Uterus (tissue), 4 donors: ENCODE results near the gene PPP2R2B. TPM values are rescaled to one million over a fixed set of nuclear protein-coding genes. Genes with fewer than 3 reads are reported as not detected.

Experiments used
- DNase-seq, 2 donors: peaks; one replicate each; pipeline ENCODE4 v3.0.0-alpha.2; 2019 to 2020
- H3K27ac ChIP-seq, 2 donors: fragments of 200-600 bp; sonication (generic); 1 replicate in 1 of 2; 2 replicates in 1 of 2; pipeline ENCODE4 v1.5.1; 2016 to 2018
- H3K27me3 ChIP-seq, 2 donors: fragments of 200-600 bp; sonication (generic); one replicate each; pipeline ENCODE4 v1.5.1; 2018 to 2019; ENCODE audit warnings: control low read depth in 1 of 2
- H3K36me3 ChIP-seq, 2 donors: fragments of 200-600 bp; sonication (generic); one replicate each; pipeline ENCODE4 v1.5.1; 2019; ENCODE audit warnings: control low read depth in 1 of 2
- H3K4me1 ChIP-seq, 2 donors: fragments of 200-600 bp; sonication (generic); one replicate each; pipeline ENCODE4 v1.5.1; 2018 to 2019; ENCODE audit warnings: control low read depth in 1 of 2
- H3K4me3 ChIP-seq, 2 donors: fragments of 200-600 bp; sonication (generic); 1 replicate in 1 of 2; 2 replicates in 1 of 2; pipeline ENCODE4 v1.5.1; 2018 to 2019; ENCODE audit warnings: mild to moderate bottlenecking in 1 of 2
- H3K9me3 ChIP-seq, 2 donors: fragments of 200-600 bp; sonication (generic); one replicate each; pipeline ENCODE4 v1.5.1; 2019; ENCODE audit warnings: control low read depth in 1 of 2
- POLR2A ChIP-seq, 2 donors: fragments of 450-650 bp; IDR thresholded peaks; one replicate each; pipeline ENCODE4 v1.6.1; 2016; ENCODE audit warnings: antibody characterized with exemption in 2 of 2, mild to moderate bottlenecking in 1 of 2, moderate library complexity in 1 of 2
- intact Hi-C: fragments of 100-400 bp; cut with DNase I; formaldehyde crosslinking; loops from one replicate; pipeline ENCODE4 v1.15.1; 2023; ENCODE audit warnings: low total_unique reads
- total RNA-seq, 4 donors: library from RNA; depleted of rRNA in 3 of 4; stranded (reverse); fragments of >200 nt in 3 of 4; gene quantifications; one replicate each; pipeline versions ENCODE4 v1.1.0 to v1.2.4, GENCODE V29; 2014 to 2023
- TF ChIP-seq, protein P1 (sequence below), 4 experiments: fragments of 200-600 bp in 2 of 4; fragments of 450-650 bp in 2 of 4; sonication (generic) in 2 of 4; IDR thresholded peaks; one replicate each; pipeline ENCODE4 v1.5.1; 2016 to 2019; ENCODE audit warnings: antibody characterized with exemption in 4 of 4, mild to moderate bottlenecking in 2 of 4, moderate library complexity in 1 of 4
- donor health status: DM: yes; HTN: yes; CAD: no.

Gene PPP2R2B
- total RNA-seq, 4 donors from 2014 or later = 0.26 to 14.8 (median 2.0) TPM; not detected in 1

DNA sequence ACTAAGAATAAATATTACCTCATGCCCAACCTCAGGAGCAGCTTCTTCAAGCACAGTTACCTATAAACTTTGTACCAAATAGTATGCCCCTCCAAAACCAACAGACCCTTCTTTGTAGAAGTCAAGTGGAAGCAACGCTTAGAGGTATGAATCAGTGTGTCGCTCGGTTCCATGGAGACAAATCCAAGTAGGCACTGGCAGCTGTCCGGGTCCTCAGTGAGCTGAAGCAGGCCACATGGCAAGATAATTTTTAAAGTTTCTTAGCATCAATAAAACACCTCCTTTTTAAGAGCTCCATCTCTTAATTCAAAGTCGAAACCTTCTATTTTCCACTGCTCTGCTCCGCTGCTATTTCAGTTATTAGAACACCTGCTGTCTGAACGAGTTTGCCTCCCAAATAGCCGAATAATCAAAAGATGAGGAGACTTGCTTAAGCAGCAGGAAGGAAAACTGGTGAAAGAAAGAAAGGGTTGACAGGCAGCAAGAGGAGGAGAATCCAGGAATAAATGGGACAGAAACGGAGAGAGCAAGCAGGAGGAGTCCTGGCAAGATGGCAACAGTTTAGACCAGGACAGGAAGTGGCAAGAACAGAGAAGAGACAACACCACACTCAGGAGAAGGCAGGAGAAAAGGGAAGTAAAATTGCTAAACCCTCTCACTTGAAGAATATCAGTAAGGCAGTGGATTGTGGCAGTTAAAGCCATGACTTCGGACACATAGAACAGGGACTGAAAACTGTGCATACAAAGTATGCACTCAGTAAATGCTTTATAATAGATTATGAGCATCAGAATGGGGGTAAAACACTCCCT, 65.0 kb downstream of the PPP2R2B start:
- Histone ChIP-seq H3K4me1 (no peaks in the 10 kb centered on the region), H3K4me3 (no peak overlapping the region), H3K27ac (no peak overlapping the region), H3K9me3 (no peaks in the 10 kb centered on the region), H3K36me3 (no peaks in the 10 kb centered on the region), H3K27me3 (no peaks in the 10 kb centered on the region)
- TF ChIP-seq, protein P1, sequence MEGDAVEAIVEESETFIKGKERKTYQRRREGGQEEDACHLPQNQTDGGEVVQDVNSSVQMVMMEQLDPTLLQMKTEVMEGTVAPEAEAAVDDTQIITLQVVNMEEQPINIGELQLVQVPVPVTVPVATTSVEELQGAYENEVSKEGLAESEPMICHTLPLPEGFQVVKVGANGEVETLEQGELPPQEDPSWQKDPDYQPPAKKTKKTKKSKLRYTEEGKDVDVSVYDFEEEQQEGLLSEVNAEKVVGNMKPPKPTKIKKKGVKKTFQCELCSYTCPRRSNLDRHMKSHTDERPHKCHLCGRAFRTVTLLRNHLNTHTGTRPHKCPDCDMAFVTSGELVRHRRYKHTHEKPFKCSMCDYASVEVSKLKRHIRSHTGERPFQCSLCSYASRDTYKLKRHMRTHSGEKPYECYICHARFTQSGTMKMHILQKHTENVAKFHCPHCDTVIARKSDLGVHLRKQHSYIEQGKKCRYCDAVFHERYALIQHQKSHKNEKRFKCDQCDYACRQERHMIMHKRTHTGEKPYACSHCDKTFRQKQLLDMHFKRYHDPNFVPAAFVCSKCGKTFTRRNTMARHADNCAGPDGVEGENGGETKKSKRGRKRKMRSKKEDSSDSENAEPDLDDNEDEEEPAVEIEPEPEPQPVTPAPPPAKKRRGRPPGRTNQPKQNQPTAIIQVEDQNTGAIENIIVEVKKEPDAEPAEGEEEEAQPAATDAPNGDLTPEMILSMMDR (IDR thresholded peaks at IDR 0.05) = no peak
- no peak for TF ChIP-seq POLR2A (IDR thresholded peaks at IDR 0.05)
- no peak for DNase-seq
- intact Hi-C loops = no loop called here

DNA sequence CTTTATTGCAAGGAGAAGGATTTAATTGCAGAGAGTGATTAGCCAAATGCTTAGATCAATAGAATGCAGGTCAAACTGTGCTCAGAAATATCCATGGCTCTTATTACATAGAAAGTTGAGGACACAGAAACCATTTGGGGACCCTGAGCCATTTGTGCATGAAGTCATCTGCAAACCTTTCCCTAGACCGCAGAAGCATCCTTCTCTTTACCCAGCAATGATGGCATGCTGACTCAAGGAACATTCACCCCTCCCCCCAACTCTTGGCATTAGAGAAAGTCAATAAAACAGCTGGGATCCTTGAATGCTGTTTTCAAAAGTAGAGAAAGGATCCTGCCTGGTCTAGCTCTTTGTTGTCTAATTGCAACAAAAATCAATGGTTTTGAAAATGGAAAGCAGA, 73.5 kb downstream of the PPP2R2B start:
- Histone ChIP-seq H3K4me1 (no peaks in the 10 kb centered on the region), H3K27me3 (no peaks in the 10 kb centered on the region), H3K27ac (no peak overlapping the region), H3K36me3 (no peaks in the 10 kb centered on the region), H3K4me3 (no peak overlapping the region), H3K9me3 (no peaks in the 10 kb centered on the region)
- no peak for TF ChIP-seq POLR2A (IDR thresholded peaks at IDR 0.05)
- TF ChIP-seq, protein P1 (IDR thresholded peaks at IDR 0.05) = no peak
- intact Hi-C loops = no loop called here
- no peak for DNase-seq

DNA sequence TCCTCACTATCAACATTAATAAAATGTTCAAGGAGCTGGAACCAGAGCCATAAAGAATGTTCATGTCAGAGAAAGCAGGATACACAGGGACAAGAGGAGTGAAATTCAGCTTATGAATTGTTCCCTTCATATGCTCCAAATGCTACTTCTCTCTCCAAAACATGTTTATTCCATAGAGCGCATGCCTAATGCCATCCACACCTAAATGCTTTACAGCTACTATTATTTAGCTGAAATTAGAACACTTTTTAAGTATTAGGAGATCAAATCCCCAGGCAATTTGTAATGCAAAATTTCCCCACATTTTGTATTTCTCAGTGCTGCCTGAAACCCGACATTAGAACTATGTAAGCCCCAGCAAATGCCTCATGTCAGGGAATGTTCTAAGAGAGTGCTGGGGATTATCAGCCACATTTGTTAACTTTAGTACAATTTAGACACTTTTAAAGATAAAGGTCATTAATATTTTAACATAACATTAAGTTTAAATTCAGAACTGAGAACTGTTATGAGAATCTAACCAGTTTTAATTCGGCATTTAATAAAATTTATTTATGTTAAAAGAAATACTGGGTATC, 75.5 kb downstream of the PPP2R2B start:
- Histone ChIP-seq H3K27ac (no peak overlapping the region), H3K4me1 (no peaks in the 10 kb centered on the region)
- no peak for TF ChIP-seq POLR2A (IDR thresholded peaks at IDR 0.05)
- TF ChIP-seq, protein P1 (IDR thresholded peaks at IDR 0.05) = no peak

DNA sequence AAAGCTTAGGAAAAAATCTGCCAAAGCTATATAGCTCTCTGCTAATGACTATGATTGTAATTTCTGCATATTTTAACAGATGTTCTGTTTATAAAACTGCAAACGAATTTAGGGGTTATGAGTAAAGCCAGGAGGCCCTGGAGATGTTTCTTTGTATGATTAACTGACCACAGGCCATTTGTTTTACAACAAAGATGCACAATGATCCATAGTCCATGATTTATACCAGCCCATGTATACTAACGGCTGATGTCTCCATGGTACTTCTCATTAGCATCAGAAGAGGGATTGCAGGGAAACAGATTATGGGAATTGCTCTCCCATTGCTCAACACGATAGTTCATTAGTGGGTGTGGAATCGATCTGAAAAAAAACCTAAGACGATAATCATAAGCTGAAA, 78.9 kb downstream of the PPP2R2B start:
- TF ChIP-seq POLR2A (IDR thresholded peaks at IDR 0.05) = no peak
- TF ChIP-seq, protein P1 (IDR thresholded peaks at IDR 0.05) = no peak
- DNase-seq = no peak
- intact Hi-C loops = no loop called here
- Histone ChIP-seq H3K27ac (no peak overlapping the region), H3K36me3 (no peaks in the 10 kb centered on the region), H3K9me3 (no peaks in the 10 kb centered on the region), H3K4me3 (no peak overlapping the region), H3K4me1 (no peaks in the 10 kb centered on the region), H3K27me3 (no peaks in the 10 kb centered on the region)

More for the DNA sequence above, 75.5 kb downstream of the PPP2R2B start:
- Histone ChIP-seq H3K36me3 (no peaks in the 10 kb centered on the region), H3K27me3 (no peaks in the 10 kb centered on the region), H3K4me3 (no peak overlapping the region), H3K9me3 (no peaks in the 10 kb centered on the region)
- no peak for DNase-seq
- intact Hi-C loops = no loop called here

DNA sequence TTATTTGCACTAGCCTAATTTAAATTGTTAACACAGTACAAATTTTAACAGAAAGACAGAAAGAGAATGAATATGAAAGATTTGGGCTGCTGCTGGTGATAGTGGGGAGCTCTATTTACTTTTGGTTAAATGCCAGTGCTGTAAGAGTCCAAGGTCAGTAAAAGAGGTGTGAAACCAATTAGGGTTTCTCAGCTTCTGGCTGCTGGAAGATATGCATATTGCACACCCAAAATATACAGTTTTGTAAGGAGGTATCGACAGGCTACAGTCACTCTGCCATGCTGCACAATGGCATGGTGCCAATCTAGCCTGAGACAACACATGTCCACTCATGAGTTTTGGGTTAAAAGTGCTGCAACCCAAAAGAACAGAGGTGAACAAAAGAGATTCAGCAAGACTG, 79.3 kb downstream of the PPP2R2B start:
- TF ChIP-seq, protein P1 (IDR thresholded peaks at IDR 0.05) = no peak
- TF ChIP-seq POLR2A (IDR thresholded peaks at IDR 0.05) = no peak

More for the DNA sequence above, 79.3 kb downstream of the PPP2R2B start:
- H3K27me3 ChIP-seq = no peaks in the 10 kb centered on the region
- intact Hi-C loops = no loop called here
- no peaks in the 10 kb centered on the region for H3K9me3 ChIP-seq
- no peak for DNase-seq
- H3K4me1 ChIP-seq = no peaks in the 10 kb centered on the region
- no peaks in the 10 kb centered on the region for H3K36me3 ChIP-seq
- no peak overlapping the region for H3K4me3 ChIP-seq
- H3K27ac ChIP-seq = no peak overlapping the region
